Measurements from ENCODE around the gene NEXN. TPM values are rescaled to one million over a fixed set of nuclear protein-coding genes. Genes with fewer than 3 reads are reported as not detected.

NEXN gene
- total and polyA plus RNA-seq, 4 donors, result 7.6 to 20.9 (median 12.5) TPM

- H3K9ac ChIP-seq (ENCODE audit: insufficient read depth in 1 of 2, low read length in 2 of 2), result no peak overlapping the region
- TF ChIP-seq, protein P1, sequence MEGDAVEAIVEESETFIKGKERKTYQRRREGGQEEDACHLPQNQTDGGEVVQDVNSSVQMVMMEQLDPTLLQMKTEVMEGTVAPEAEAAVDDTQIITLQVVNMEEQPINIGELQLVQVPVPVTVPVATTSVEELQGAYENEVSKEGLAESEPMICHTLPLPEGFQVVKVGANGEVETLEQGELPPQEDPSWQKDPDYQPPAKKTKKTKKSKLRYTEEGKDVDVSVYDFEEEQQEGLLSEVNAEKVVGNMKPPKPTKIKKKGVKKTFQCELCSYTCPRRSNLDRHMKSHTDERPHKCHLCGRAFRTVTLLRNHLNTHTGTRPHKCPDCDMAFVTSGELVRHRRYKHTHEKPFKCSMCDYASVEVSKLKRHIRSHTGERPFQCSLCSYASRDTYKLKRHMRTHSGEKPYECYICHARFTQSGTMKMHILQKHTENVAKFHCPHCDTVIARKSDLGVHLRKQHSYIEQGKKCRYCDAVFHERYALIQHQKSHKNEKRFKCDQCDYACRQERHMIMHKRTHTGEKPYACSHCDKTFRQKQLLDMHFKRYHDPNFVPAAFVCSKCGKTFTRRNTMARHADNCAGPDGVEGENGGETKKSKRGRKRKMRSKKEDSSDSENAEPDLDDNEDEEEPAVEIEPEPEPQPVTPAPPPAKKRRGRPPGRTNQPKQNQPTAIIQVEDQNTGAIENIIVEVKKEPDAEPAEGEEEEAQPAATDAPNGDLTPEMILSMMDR (IDR thresholded peaks at IDR 0.05; ENCODE audit: control extremely low read depth, extremely low read depth), result no peak
- 62 to 85% methylated on average over 1 of the region's 1 CpG for WGBS, 2 donors
- no peak overlapping the region for H3K27ac ChIP-seq (ENCODE audit: low read depth in 1 of 2, low read length in 1 of 2)
- peaks cover 0 to 24% (median 9%) of the 10 kb centered on the region in 4 donors for H3K36me3 ChIP-seq (ENCODE audit: control insufficient read depth in 4 of 4, insufficient read depth in 4 of 4, low read length in 4 of 4)
- ATAC-seq (ENCODE audit: insufficient read depth, low FRiP score) (no peak), DNase-seq (peak in 2 of 3 donors; percentile 30 to 40)
- no peaks in the 10 kb centered on the region for H3K27me3 ChIP-seq (ENCODE audit: control insufficient read depth in 3 of 3, insufficient read depth in 3 of 3, low read length in 2 of 3)
- no peaks in the 10 kb centered on the region for H3K4me1 ChIP-seq (ENCODE audit: control insufficient read depth in 5 of 5, insufficient read depth in 5 of 5, low read length in 5 of 5)
- no peak overlapping the region for H3K4me3 ChIP-seq
- H3K9me3 ChIP-seq (ENCODE audit: control insufficient read depth in 4 of 4, insufficient read depth in 3 of 4, low read length in 3 of 4), result no peaks in the 10 kb centered on the region
These were observed 37.1 kb downstream of the NEXN start for GRCh38 chr1:77925518-77925917.

DNA sequence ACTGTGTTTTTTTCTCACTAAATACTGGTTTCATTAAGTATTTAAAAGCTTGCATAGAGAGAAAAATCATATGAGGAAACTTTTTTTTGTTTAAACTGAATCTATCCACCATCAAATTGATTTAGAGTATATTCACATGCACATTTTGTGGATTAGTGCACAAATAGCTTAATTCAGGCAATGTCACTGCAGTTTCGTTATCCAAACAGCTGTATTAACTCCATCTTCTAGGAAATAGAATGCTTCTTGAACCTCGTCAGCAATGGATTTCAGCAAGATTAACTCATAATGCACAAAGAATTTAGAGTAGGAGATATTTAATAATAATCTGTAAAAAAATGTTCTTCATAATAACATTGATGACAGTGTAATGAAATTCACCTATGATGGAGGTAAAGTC, 37.5 kb downstream of the NEXN start:
- Histone ChIP-seq H3K27ac (ENCODE audit: low read depth in 1 of 2, low read length in 1 of 2) (no peak overlapping the region), H3K9me3 (ENCODE audit: control insufficient read depth in 4 of 4, insufficient read depth in 3 of 4, low read length in 3 of 4) (no peaks in the 10 kb centered on the region), H3K36me3 (ENCODE audit: control insufficient read depth in 4 of 4, insufficient read depth in 4 of 4, low read length in 4 of 4) (peaks cover 0 to 28% (median 12%) of the 10 kb centered on the region in 4 donors), H3K27me3 (ENCODE audit: control insufficient read depth in 3 of 3, insufficient read depth in 3 of 3, low read length in 2 of 3) (no peaks in the 10 kb centered on the region), H3K4me1 (ENCODE audit: control insufficient read depth in 5 of 5, insufficient read depth in 5 of 5, low read length in 5 of 5) (no peaks in the 10 kb centered on the region), H3K9ac (ENCODE audit: insufficient read depth in 1 of 2, low read length in 2 of 2) (peak overlapping the region in 1 of 2 donors; percentile 49), H3K4me3 (no peak overlapping the region)
- TF ChIP-seq, protein P1 (IDR thresholded peaks at IDR 0.05; ENCODE audit: control extremely low read depth, extremely low read depth), result no peak
- no peak for ATAC-seq (ENCODE audit: insufficient read depth, low FRiP score)
- peak in 2 of 3 donors; percentile 22 to 23 for DNase-seq
- WGBS, 2 donors, result 69 to 83% methylated on average over 2 of the region's 2 CpGs

DNA sequence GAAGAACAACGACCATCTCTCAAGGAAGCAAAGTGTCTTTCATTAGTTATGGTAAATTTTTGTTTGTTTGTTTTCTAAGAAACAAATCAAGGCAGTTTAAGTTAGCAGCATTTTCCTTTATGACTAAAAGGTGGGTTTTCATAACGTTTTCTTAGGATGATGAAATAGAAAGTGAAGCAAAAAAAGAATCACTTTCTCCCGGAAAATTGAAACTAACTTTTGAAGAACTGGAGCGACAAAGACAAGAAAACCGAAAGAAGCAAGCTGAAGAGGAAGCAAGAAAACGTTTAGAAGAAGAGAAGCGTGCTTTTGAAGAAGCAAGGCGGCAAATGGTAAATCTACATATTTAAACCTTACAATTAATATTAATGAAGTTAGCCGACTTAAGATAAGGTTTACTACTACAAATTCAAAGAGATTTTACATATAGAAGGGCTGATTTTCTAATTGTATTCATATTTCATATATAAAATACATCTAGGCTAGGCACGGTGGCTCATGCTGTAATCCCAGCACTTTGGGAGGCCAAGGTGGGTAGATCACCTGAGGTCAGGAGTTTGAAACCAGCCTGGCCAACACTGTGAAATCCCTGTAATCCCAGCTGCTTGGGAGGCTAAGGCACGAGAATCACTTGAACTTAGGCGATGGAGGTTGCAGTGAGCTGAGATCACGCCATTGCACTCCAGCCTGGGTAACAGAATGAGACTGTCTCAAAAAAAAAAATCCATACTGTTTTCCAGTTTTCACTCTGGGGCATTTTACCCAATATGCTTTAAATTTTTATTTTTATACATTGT, 38.3 kb downstream of the NEXN start:
- Histone ChIP-seq H3K4me3 (no peak overlapping the region), H3K9ac (ENCODE audit: insufficient read depth in 1 of 2, low read length in 2 of 2) (no peak overlapping the region), H3K9me3 (ENCODE audit: control insufficient read depth in 4 of 4, insufficient read depth in 3 of 4, low read length in 3 of 4) (no peaks in the 10 kb centered on the region), H3K36me3 (ENCODE audit: control insufficient read depth in 4 of 4, insufficient read depth in 4 of 4, low read length in 4 of 4) (peaks cover 0 to 21% (median 13%) of the 10 kb centered on the region in 4 donors), H3K4me1 (ENCODE audit: control insufficient read depth in 5 of 5, insufficient read depth in 5 of 5, low read length in 5 of 5) (no peaks in the 10 kb centered on the region), H3K27me3 (ENCODE audit: control insufficient read depth in 3 of 3, insufficient read depth in 3 of 3, low read length in 2 of 3) (no peaks in the 10 kb centered on the region), H3K27ac (ENCODE audit: low read depth in 1 of 2, low read length in 1 of 2) (no peak overlapping the region)
- DNase-seq (no peak), ATAC-seq (ENCODE audit: insufficient read depth, low FRiP score) (no peak)
- TF ChIP-seq, protein P1 (IDR thresholded peaks at IDR 0.05; ENCODE audit: control extremely low read depth, extremely low read depth), result no peak
- WGBS, 2 donors, result 61 to 63% methylated on average over 13 of the region's 13 CpGs

All from lung (tissue), 12 donors.